Peyer's patch (tissue), 4 donors: ENCODE data around the gene IL17C.

Experiments used
- POLR2A ChIP-seq, 2 donors: fragments of 450-650 bp; IDR thresholded peaks; one replicate each; pipeline ENCODE4 v1.5.1; 2017; ENCODE audit warnings: antibody characterized with exemption in 2 of 2, mild to moderate bottlenecking in 2 of 2, moderate library complexity in 2 of 2
- TF ChIP-seq, protein P1 (sequence below), 6 experiments: fragments of 450-650 bp in 4 of 6; fragments of 200-600 bp in 2 of 6; sonication (generic) in 1 of 6; IDR thresholded peaks; one replicate each; pipeline ENCODE4 v1.5.1; 2017 to 2019; ENCODE audit warnings: antibody characterized with exemption in 6 of 6, mild to moderate bottlenecking in 3 of 6, moderate library complexity in 1 of 6

DNA sequence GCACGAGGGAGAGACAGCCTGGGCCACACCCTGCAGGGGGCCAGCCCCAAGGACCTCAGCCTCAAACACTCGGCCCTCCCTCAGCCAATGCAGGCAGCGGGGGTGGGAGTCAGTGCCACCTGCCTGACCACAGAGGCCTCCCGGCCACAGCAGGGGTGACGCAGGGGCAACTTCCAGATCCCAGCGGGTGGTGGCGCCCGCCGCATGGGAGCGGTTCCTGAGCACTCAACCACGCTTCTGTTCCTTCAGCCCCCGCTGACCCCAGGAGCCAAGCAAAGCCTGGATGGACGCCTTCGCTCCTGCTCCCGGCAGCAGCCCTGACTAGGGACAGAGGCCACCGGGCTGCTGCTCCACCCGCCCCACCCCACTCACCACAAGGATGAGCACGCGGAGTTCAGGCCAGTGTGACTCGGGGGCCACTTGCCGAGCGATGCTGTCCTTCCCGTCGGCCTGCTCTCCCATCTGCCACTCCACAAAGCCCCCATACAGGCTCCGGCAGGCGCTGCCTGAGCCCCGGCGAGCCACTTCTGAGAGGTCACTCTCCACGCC, 17.4 kb downstream of the IL17C start:
- TF ChIP-seq, protein P1, sequence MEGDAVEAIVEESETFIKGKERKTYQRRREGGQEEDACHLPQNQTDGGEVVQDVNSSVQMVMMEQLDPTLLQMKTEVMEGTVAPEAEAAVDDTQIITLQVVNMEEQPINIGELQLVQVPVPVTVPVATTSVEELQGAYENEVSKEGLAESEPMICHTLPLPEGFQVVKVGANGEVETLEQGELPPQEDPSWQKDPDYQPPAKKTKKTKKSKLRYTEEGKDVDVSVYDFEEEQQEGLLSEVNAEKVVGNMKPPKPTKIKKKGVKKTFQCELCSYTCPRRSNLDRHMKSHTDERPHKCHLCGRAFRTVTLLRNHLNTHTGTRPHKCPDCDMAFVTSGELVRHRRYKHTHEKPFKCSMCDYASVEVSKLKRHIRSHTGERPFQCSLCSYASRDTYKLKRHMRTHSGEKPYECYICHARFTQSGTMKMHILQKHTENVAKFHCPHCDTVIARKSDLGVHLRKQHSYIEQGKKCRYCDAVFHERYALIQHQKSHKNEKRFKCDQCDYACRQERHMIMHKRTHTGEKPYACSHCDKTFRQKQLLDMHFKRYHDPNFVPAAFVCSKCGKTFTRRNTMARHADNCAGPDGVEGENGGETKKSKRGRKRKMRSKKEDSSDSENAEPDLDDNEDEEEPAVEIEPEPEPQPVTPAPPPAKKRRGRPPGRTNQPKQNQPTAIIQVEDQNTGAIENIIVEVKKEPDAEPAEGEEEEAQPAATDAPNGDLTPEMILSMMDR (IDR thresholded peaks at IDR 0.05): no peak
- no peak for TF ChIP-seq POLR2A (IDR thresholded peaks at IDR 0.05)
